ENCODE data around the gene GGCX. TPM values are rescaled to one million over a fixed set of nuclear protein-coding genes. Genes with fewer than 3 reads are reported as not detected.

GGCX gene
- total and polyA plus RNA-seq, 7 donors: 19.0 to 35.6 (median 22.3) TPM

DNA sequence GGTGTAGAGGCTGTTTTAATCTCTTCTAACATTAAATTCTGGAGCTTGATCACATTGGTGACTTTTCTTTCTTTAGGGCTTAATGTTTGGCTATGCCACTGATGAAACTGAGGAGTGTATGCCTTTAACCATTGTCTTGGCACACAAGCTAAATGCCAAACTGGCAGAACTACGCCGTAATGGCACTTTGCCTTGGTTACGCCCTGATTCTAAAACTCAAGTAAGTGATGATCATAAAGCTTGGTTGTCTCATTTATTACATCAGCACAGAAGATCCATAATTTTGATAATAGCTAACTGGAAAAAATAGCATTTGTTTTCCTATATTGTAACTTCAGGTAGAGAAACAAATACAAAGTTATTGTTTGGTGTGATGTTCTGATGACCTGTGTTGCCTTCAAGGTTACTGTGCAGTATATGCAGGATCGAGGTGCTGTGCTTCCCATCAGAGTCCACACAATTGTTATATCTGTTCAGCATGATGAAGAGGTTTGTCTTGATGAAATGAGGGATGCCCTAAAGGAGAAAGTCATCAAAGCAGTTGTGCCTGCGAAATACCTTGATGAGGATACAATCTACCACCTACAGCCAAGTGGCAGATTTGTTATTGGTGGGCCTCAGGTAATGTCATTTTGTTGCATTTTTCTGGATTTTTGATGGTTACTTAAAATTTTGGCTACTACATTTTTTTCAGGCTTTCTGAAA, 19.4 kb downstream of the GGCX start:
- peak overlapping the region; percentile 89 for H3K4me3 ChIP-seq
- H3K27ac ChIP-seq: peak overlapping the region; percentile 99
- no peaks in the 10 kb centered on the region for H3K27me3 ChIP-seq (ENCODE audit: insufficient read depth in 3 of 3, low read length in 2 of 3)
- ATAC-seq (no peak), DNase-seq (no peak)
- intact Hi-C loops (cut with DNase I): no loop called here
- WGBS, 3 donors: 33 to 41% (median 37%) methylated on average over 5 of the region's 5 CpGs
- TF ChIP-seq, protein P1, sequence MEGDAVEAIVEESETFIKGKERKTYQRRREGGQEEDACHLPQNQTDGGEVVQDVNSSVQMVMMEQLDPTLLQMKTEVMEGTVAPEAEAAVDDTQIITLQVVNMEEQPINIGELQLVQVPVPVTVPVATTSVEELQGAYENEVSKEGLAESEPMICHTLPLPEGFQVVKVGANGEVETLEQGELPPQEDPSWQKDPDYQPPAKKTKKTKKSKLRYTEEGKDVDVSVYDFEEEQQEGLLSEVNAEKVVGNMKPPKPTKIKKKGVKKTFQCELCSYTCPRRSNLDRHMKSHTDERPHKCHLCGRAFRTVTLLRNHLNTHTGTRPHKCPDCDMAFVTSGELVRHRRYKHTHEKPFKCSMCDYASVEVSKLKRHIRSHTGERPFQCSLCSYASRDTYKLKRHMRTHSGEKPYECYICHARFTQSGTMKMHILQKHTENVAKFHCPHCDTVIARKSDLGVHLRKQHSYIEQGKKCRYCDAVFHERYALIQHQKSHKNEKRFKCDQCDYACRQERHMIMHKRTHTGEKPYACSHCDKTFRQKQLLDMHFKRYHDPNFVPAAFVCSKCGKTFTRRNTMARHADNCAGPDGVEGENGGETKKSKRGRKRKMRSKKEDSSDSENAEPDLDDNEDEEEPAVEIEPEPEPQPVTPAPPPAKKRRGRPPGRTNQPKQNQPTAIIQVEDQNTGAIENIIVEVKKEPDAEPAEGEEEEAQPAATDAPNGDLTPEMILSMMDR (IDR thresholded peaks at IDR 0.05): no peak
- H3K36me3 ChIP-seq (ENCODE audit: insufficient read depth in 1 of 2, low read depth in 1 of 2): peaks cover 15 to 65% of the 10 kb centered on the region in 2 donors
- no peaks in the 10 kb centered on the region for H3K9me3 ChIP-seq
- H3K4me1 ChIP-seq: peaks cover 54% of the 10 kb centered on the region

DNA sequence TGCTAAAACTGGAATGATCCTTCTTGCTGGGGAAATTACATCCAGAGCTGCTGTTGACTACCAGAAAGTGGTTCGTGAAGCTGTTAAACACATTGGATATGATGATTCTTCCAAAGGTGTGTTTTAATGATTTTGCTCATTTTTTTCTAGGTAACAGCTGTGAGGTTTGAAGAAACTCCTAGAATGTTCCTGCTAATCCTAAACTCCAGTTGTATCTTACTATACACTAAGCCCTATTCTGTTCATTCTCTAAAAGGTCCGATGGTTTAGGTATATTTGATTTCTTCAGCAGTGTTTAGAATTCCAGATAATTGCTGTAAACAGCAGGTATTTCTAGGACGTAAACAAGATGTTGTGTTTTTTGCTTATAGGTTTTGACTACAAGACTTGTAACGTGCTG, 20.0 kb downstream of the GGCX start:
- Histone ChIP-seq H3K27me3 (ENCODE audit: insufficient read depth in 3 of 3, low read length in 2 of 3) (no peaks in the 10 kb centered on the region), H3K36me3 (ENCODE audit: insufficient read depth in 1 of 2, low read depth in 1 of 2) (peaks cover 15 to 61% of the 10 kb centered on the region in 2 donors), H3K4me3 (peak overlapping the region; percentile 89), H3K9me3 (no peaks in the 10 kb centered on the region), H3K4me1 (peaks cover 61% of the 10 kb centered on the region), H3K27ac (peak overlapping the region; percentile 99)
- ATAC-seq (no peak), DNase-seq (no peak)
- WGBS, 3 donors: 19 to 35% (median 23%) methylated on average over 4 of the region's 4 CpGs
- TF ChIP-seq, protein P1 (IDR thresholded peaks at IDR 0.05): no peak
- intact Hi-C loops (cut with DNase I): no loop called here

- Histone ChIP-seq H3K9me3 (no peaks in the 10 kb centered on the region), H3K4me1 (peaks cover 55% of the 10 kb centered on the region), H3K36me3 (ENCODE audit: insufficient read depth in 1 of 2, low read depth in 1 of 2) (peaks cover 15 to 50% of the 10 kb centered on the region in 2 donors), H3K27me3 (ENCODE audit: insufficient read depth in 3 of 3, low read length in 2 of 3) (no peaks in the 10 kb centered on the region), H3K27ac (peak overlapping the region; percentile 99), H3K4me3 (peak overlapping the region; percentile 89)
- intact Hi-C loops (cut with DNase I): no loop called here
- TF ChIP-seq, protein P1 (IDR thresholded peaks at IDR 0.05): no peak
- ATAC-seq (no peak), DNase-seq (no peak)
- 5 to 7% (median 6%) methylated on average over 11 of the region's 11 CpGs for WGBS, 3 donors
Measured at GRCh38 chr2:85540133-85540648, 21.1 kb downstream of the GGCX start.

DNA sequence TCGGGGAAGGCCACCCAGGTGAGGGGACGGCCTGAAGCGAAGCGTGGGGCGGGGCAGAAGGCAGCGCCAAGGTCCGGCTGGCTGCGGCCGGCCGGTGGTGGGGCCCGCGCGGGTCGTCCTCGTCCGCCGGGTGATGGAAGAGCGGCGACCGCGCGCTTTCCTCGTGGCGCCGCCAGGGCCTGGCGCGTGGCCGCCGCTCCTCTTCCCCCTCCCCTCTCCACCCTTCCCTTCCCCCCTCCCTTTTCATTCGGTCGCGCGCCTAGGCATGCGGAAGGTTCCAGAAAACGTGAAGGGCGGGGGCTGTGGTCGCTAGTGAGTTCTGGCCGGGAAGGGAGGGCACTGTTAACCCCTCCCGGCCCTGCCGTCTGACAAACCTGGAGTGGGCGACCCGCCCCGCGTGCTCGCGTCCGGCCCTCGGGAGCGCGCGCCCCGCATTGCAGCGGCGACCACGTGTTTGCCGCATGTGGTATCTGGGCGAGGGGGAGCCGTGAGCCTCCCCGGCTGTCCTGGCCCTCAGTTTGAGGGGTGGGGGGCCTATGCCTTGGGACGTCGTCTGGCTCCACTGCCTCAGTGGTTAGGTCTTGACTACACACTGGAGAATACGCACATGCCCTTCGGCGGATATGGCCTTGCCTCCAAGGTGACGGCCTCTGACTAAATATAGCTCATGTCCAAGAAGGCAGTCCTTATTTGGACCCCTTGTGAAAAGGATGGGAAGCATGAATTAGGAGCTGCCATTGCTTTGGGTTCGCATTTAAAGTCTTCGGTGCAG, 21.7 kb downstream of the GGCX start:
- intact Hi-C loops (cut with DNase I): loop anchor here (1.0 to 2.0 kb wide), 2 partner anchors 35 to 46 kb away; no protein-coding TSS in a partner anchor
- peak; percentile 43 to 66 (median 57) for ATAC-seq
- H3K4me1 ChIP-seq: peaks cover 50% of the 10 kb centered on the region

More for the DNA sequence above, 21.7 kb downstream of the GGCX start:
- WGBS, 3 donors: 0% methylated on average over 27 to 67 of the region's 67 CpGs
- Histone ChIP-seq H3K4me3 (peak overlapping the region; percentile 89), H3K9me3 (no peaks in the 10 kb centered on the region), H3K36me3 (ENCODE audit: insufficient read depth in 1 of 2, low read depth in 1 of 2) (peaks cover 15 to 43% of the 10 kb centered on the region in 2 donors), H3K27me3 (ENCODE audit: insufficient read depth in 3 of 3, low read length in 2 of 3) (no peaks in the 10 kb centered on the region), H3K27ac (peak overlapping the region; percentile 99)
- peak; percentile 79 to 89 for DNase-seq
- TF ChIP-seq, protein P1 (IDR thresholded peaks at IDR 0.05): no peak
